OCI-LY1 (cell line): Measurements from ENCODE around the gene PXDC1.

Source experiments
- EZH2 ChIP-seq: fragments of 200-600 bp; sonication (generic), shearing (Covaris generic); IDR thresholded peaks from 2 replicates; pipeline ENCODE4 v1.8.0; 2017; ENCODE audit warnings: borderline replicate concordance, mixed run types, mild to moderate bottlenecking, antibody characterized with exemption, low read length, moderate library complexity, mixed read lengths
- TF ChIP-seq, protein P1 (sequence below): fragments of 200-600 bp; sonication (generic), shearing (Covaris generic); IDR thresholded peaks from 2 replicates; pipeline ENCODE4 v1.5.1; 2017; ENCODE audit warnings: mild to moderate bottlenecking, antibody characterized with exemption, low read length, moderate library complexity, mixed read lengths

DNA sequence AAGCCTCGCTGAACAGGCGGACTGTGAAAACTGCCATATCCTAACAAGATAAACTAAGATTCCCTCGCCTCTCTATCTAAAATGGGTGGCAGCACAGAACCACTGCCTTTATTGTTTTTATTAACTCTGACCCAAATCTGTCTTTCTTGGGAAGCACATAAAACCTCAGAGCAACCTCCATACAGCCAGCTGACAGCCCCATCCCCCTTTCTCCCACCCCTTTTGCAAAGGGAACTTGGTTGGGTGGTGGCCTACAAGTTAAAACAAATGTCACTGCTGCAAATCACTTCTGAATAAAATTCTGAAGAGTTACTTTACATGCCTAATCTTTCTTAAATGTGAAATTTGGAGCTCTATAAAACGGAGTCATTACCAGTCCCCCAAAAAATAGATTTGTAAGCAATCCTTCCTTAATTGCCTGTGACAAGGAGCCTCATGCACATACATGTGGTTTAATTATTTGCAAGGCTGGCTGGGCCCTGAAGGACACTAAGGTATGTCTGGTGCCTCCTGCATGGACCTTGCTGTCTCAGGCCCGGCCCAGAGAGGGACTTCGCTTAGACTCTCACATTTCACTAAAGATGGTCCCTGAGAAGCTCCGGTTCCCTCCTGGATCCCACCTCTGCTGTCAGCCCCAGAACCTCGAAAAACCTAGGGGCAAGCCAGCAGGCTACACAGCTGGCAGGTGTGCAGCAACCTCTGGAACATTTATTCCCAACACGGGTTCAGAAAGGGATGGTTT, 21.7 kb downstream of the PXDC1 start:
- TF ChIP-seq, protein P1, sequence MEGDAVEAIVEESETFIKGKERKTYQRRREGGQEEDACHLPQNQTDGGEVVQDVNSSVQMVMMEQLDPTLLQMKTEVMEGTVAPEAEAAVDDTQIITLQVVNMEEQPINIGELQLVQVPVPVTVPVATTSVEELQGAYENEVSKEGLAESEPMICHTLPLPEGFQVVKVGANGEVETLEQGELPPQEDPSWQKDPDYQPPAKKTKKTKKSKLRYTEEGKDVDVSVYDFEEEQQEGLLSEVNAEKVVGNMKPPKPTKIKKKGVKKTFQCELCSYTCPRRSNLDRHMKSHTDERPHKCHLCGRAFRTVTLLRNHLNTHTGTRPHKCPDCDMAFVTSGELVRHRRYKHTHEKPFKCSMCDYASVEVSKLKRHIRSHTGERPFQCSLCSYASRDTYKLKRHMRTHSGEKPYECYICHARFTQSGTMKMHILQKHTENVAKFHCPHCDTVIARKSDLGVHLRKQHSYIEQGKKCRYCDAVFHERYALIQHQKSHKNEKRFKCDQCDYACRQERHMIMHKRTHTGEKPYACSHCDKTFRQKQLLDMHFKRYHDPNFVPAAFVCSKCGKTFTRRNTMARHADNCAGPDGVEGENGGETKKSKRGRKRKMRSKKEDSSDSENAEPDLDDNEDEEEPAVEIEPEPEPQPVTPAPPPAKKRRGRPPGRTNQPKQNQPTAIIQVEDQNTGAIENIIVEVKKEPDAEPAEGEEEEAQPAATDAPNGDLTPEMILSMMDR = no peak
- TF ChIP-seq EZH2 = no peak
